Measurements from ENCODE around the gene ACCS. TPM values are rescaled to one million over a fixed set of nuclear protein-coding genes. Genes with fewer than 3 reads are reported as not detected.

ACCS gene
- total RNA-seq, 1 experiment from 2014 or later, result 7.5 TPM

DNA sequence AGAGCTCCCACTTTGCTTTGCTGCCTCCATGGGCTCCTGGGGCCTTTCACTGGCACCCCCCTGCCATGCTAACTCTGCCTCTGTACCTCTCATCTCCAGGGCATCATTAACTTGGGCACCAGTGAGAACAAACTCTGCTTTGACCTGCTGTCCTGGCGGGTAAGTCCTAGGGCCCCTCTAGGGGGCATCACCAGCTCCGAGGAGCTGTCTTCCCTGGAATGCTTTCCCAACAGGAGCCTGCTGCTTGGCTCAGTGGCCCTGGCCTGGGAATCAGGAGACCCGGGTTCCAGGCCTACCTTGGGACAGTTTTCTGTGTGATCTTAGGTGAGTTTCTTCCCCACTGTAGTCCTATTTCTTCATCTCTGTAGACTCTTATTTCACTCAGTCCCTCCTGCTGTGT, 5.1 kb downstream of the ACCS start:
- no peak overlapping the region for H3K56ac ChIP-seq (ENCODE audit: insufficient read length, low read depth, low read length)
- H3K27ac ChIP-seq (ENCODE audit: insufficient read length, low read depth, low read length), result no peak overlapping the region
- H4K91ac ChIP-seq (ENCODE audit: insufficient read length, low read depth, low read length), result no peak overlapping the region
- H3K4me1 ChIP-seq (ENCODE audit: insufficient read depth, low read length), result no peaks in the 10 kb centered on the region
- Mint-ChIP-seq H3K27ac (no peak overlapping the region), H3K4me1 (peaks cover 19 to 23% of the 10 kb centered on the region in 2 experiments), H3K27me3 (ENCODE audit: low read depth) (peaks cover 13% of the 10 kb centered on the region), H3K4me3 (no peak overlapping the region), H3K9me3 (no peaks in the 10 kb centered on the region; a peak in 1 of 5 replicates), H3K36me3 (ENCODE audit: insufficient read depth in 1 of 3, low read depth in 3 of 3) (peaks cover 0 to 10% (median 3%) of the 10 kb centered on the region in 3 experiments; a peak in 4 of 7 replicates)
- TF ChIP-seq, protein P1, sequence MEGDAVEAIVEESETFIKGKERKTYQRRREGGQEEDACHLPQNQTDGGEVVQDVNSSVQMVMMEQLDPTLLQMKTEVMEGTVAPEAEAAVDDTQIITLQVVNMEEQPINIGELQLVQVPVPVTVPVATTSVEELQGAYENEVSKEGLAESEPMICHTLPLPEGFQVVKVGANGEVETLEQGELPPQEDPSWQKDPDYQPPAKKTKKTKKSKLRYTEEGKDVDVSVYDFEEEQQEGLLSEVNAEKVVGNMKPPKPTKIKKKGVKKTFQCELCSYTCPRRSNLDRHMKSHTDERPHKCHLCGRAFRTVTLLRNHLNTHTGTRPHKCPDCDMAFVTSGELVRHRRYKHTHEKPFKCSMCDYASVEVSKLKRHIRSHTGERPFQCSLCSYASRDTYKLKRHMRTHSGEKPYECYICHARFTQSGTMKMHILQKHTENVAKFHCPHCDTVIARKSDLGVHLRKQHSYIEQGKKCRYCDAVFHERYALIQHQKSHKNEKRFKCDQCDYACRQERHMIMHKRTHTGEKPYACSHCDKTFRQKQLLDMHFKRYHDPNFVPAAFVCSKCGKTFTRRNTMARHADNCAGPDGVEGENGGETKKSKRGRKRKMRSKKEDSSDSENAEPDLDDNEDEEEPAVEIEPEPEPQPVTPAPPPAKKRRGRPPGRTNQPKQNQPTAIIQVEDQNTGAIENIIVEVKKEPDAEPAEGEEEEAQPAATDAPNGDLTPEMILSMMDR (conservative IDR thresholded peaks at IDR 0.05), result peak; percentile 51
- H3K4me2 ChIP-seq (ENCODE audit: insufficient read depth, insufficient read length, low read length), result no peak overlapping the region
- no peak overlapping the region for H2BK20ac ChIP-seq (ENCODE audit: low read depth, low read length, poor library complexity, severe bottlenecking)
- no peak overlapping the region for H4K5ac ChIP-seq (ENCODE audit: insufficient read length, low read depth, low read length)
- no peak overlapping the region for H3K9ac ChIP-seq (ENCODE audit: extremely low read depth, insufficient read length, low read length)
- H3K18ac ChIP-seq (ENCODE audit: insufficient read length, low read depth, low read length), result no peak overlapping the region
- peak; percentile 51 for DNase-seq
- no peaks in the 10 kb centered on the region for H3K79me1 ChIP-seq (ENCODE audit: insufficient read depth, low read depth, low read length, poor library complexity, severe bottlenecking)
- no peak overlapping the region for H2BK120ac ChIP-seq (ENCODE audit: low read depth, low read length, poor library complexity, severe bottlenecking)
- H2AK5ac ChIP-seq (ENCODE audit: insufficient read length, low read length), result no peak overlapping the region
- H3K27me3 ChIP-seq (ENCODE audit: insufficient read depth, low read length), result no peaks in the 10 kb centered on the region
- no peaks in the 10 kb centered on the region for H4K20me1 ChIP-seq (ENCODE audit: control insufficient read depth, insufficient read depth, insufficient read length)
- H2BK12ac ChIP-seq (ENCODE audit: insufficient read length, low read depth, low read length), result no peak overlapping the region
- no peak overlapping the region for H2BK15ac ChIP-seq (ENCODE audit: low read depth, low read length)
- H3K4ac ChIP-seq (ENCODE audit: low read depth, low read length), result no peak overlapping the region
- no peak overlapping the region for H3K23ac ChIP-seq (ENCODE audit: insufficient read length, low read depth, low read length)
- H2AFZ ChIP-seq (ENCODE audit: low read length), result no peak overlapping the region
- no peak overlapping the region for H2BK5ac ChIP-seq (ENCODE audit: insufficient read length, low read length)
- no peaks in the 10 kb centered on the region for H3K9me3 ChIP-seq (ENCODE audit: control insufficient read depth, low read depth, low read length)
- no peak overlapping the region for H4K8ac ChIP-seq (replicated peaks; ENCODE audit: insufficient read length, low read depth, low read length)
- no CpG with 5 or more reads among the region's 3 CpGs for WGBS (ENCODE audit: extremely low coverage, insufficient read length, low lambda C conversion rate)
- no peaks in the 10 kb centered on the region for H3K79me2 ChIP-seq (ENCODE audit: insufficient read depth, low read length)
- H3K14ac ChIP-seq (ENCODE audit: insufficient read depth, low read length), result no peak overlapping the region
- no peak overlapping the region for H3T11ph ChIP-seq (ENCODE audit: low read length)
- H3K23me2 ChIP-seq (ENCODE audit: insufficient read length, low read depth, low read length, poor library complexity, severe bottlenecking), result peaks cover 7% of the 10 kb centered on the region

All from H9 (cell line).